IPS DF 19.7 (cell line): ENCODE data around the gene CRYBA4.

ENCODE experiments used
- DNase-seq: peaks from one replicate; pipeline ENCODE4 v3.0.0-alpha.2; 2013; ENCODE audit warnings: low read depth, low spot score

The CRYBA4 gene

GRCh38 chr22:26621663-26622062 is at the start of gene CRYBA4:
Gene CRYBA4 (plus strand): TSS chr22:26621963. CDS start chr22:26622597, 634 bp downstream.
- no peak for DNase-seq

GRCh38 chr22:26573026-26573662 is 48.6 kb upstream of the CRYBA4 start:
- DNase-seq, result no peak

GRCh38 chr22:26574001-26574723 is 47.6 kb upstream of the CRYBA4 start:
- no peak for DNase-seq

GRCh38 chr22:26576026-26576680 is 45.6 kb upstream of the CRYBA4 start:
- DNase-seq, result no peak

- no peak for DNase-seq
These were observed 44.7 kb upstream of the CRYBA4 start for GRCh38 chr22:26577081-26577480.

- no peak for DNase-seq
These were observed 42.4 kb upstream of the CRYBA4 start for GRCh38 chr22:26579331-26579886.

- DNase-seq, result no peak
These were observed 41.4 kb upstream of the CRYBA4 start for GRCh38 chr22:26580240-26580962.

- no peak for DNase-seq
These were observed 40.7 kb upstream of the CRYBA4 start for GRCh38 chr22:26581026-26581425.

- DNase-seq, result no peak
These were observed 40.1 kb upstream of the CRYBA4 start for GRCh38 chr22:26581633-26582168.

- DNase-seq, result no peak
These were observed 37.8 kb upstream of the CRYBA4 start for GRCh38 chr22:26584010-26584409.

- no peak for DNase-seq
These were observed 36.5 kb upstream of the CRYBA4 start for GRCh38 chr22:26585104-26585790.

- DNase-seq, result no peak
These were observed 35.0 kb upstream of the CRYBA4 start for GRCh38 chr22:26586556-26587325.

- DNase-seq, result no peak
These were observed 33.7 kb upstream of the CRYBA4 start for GRCh38 chr22:26587991-26588613.

GRCh38 chr22:26588729-26589366 is 32.9 kb upstream of the CRYBA4 start:
- no peak for DNase-seq

GRCh38 chr22:26589367-26589844 is 32.4 kb upstream of the CRYBA4 start:
- no peak for DNase-seq

- no peak for DNase-seq
These were observed 31.7 kb upstream of the CRYBA4 start, which contains the start of gene TPST2 for GRCh38 chr22:26589845-26590736. Gene TPST2 (minus strand): TSS chr22:26590132. CDS start chr22:26541630, 48,502 bp downstream.

GRCh38 chr22:26592421-26592891 is 29.3 kb upstream of the CRYBA4 start:
- no peak for DNase-seq

GRCh38 chr22:26593763-26594162 is 28.0 kb upstream of the CRYBA4 start:
- DNase-seq, result no peak
